Measurements from ENCODE around the gene UBE3B.

DNA sequence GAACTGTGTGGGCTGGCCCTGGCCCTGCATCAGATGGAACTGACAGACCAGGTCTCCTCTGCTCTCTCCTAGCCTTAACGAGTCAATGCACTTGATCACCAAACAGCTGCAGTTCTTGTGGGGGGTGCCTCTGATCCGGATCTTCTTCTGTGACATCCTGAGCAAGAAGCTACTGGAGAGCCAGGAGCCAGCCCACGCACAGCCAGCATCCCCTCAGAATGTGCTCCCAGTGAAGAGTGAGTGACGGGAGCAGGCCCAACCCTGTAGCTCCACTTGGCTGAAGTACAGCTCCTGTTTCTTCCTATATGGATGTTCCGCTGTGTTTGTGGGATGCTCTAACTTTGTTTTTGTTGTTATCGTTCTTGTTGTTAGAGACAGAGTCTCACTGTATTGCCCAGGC, 23.9 kb downstream of the UBE3B start:
- TF ChIP-seq, protein P1, sequence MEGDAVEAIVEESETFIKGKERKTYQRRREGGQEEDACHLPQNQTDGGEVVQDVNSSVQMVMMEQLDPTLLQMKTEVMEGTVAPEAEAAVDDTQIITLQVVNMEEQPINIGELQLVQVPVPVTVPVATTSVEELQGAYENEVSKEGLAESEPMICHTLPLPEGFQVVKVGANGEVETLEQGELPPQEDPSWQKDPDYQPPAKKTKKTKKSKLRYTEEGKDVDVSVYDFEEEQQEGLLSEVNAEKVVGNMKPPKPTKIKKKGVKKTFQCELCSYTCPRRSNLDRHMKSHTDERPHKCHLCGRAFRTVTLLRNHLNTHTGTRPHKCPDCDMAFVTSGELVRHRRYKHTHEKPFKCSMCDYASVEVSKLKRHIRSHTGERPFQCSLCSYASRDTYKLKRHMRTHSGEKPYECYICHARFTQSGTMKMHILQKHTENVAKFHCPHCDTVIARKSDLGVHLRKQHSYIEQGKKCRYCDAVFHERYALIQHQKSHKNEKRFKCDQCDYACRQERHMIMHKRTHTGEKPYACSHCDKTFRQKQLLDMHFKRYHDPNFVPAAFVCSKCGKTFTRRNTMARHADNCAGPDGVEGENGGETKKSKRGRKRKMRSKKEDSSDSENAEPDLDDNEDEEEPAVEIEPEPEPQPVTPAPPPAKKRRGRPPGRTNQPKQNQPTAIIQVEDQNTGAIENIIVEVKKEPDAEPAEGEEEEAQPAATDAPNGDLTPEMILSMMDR (IDR thresholded peaks at IDR 0.05), result no peak
- no peak for TF ChIP-seq POLR2A (IDR thresholded peaks at IDR 0.05)
